SU-DHL-6 (cell line): ENCODE measurements around the gene THEM4.

Source experiments
- H2AFZ ChIP-seq: fragments of 200-600 bp; sonication (generic); 2 replicates; pipeline ENCODE4 v1.6.1; 2014; ENCODE audit warnings: low read depth, mild to moderate bottlenecking, moderate library complexity, mixed read lengths, antibody characterized with exemption, low read length; ENCODE audit not compliant: severe bottlenecking
- H3F3A ChIP-seq: fragments of 200-600 bp; shearing (Covaris generic); 2 replicates; pipeline ENCODE4 v1.6.0; 2016; ENCODE audit warnings: antibody characterized with exemption, mild to moderate bottlenecking; ENCODE audit not compliant: insufficient read depth
- H3K27ac ChIP-seq: fragments of 200-600 bp; sonication (generic); 2 replicates; pipeline ENCODE4 v1.5.1; 2016; ENCODE audit warnings: low read depth, mild to moderate bottlenecking, low read length, moderate library complexity, mixed read lengths
- H3K27me3 ChIP-seq: fragments of 200-600 bp; sonication (generic), shearing (Covaris generic); 2 replicates; pipeline ENCODE4 v1.6.0; 2014; ENCODE audit warnings: mild to moderate bottlenecking, low read length
- H3K36me3 ChIP-seq: fragments of 200-600 bp; sonication (generic); 2 replicates; pipeline ENCODE4 v1.6.1; 2014; ENCODE audit warnings: mild to moderate bottlenecking, low read length, mixed read lengths
- H3K4me2 ChIP-seq: fragments of 300-600, 200-600 bp; shearing (Covaris generic), sonication (generic); 2 replicates; pipeline ENCODE4 v1.6.0; 2014; ENCODE audit warnings: low read length, low read depth, mild to moderate bottlenecking; ENCODE audit not compliant: poor library complexity, severe bottlenecking
- H3K4me3 ChIP-seq: fragments of 200-600 bp; sonication (generic); 2 replicates; pipeline ENCODE4 v1.5.1; 2014; ENCODE audit warnings: antibody characterized with exemption, low read length, mild to moderate bottlenecking, mixed read lengths; ENCODE audit not compliant: insufficient read depth, poor library complexity, severe bottlenecking
- H3K79me2 ChIP-seq: fragments of 200-600 bp; sonication (generic); 2 replicates; pipeline ENCODE4 v1.6.1; 2014; ENCODE audit warnings: mild to moderate bottlenecking, low read length, moderate library complexity; ENCODE audit not compliant: insufficient read depth
- H3K9ac ChIP-seq: fragments of 200-600 bp; sonication (generic); 2 replicates; pipeline ENCODE4 v1.7.0; 2014; ENCODE audit warnings: mild to moderate bottlenecking, low read length
- H3K9me2 ChIP-seq: fragments of 200-600 bp; sonication (generic); replicated peaks from 2 replicates; pipeline ENCODE4 v1.6.1; 2014; ENCODE audit warnings: low read length; ENCODE audit not compliant: insufficient read depth
- H3K9me3 ChIP-seq: fragments of 200-600 bp; sonication (generic); 2 replicates; pipeline ENCODE4 v1.6.1; 2014; ENCODE audit warnings: low read length, mixed read lengths; ENCODE audit not compliant: insufficient read depth
- H4K20me1 ChIP-seq: fragments of 200-600 bp; sonication (generic); 2 replicates; pipeline ENCODE4 v1.6.1; 2014; ENCODE audit warnings: low read depth, mild to moderate bottlenecking, antibody characterized with exemption, low read length, moderate library complexity, mixed read lengths
- EZH2phosphoT487 ChIP-seq: fragments of 200-600 bp; sonication (generic), shearing (Covaris generic); conservative IDR thresholded peaks from 2 replicates; pipeline ENCODE4 v1.6.1; 2018; ENCODE audit warnings: mild to moderate bottlenecking, antibody characterized with exemption, low read length, moderate library complexity, mixed read lengths
- TF ChIP-seq, protein P1 (sequence below): fragments of 200-600 bp; sonication (generic); IDR thresholded peaks from one replicate; pipeline ENCODE4 v1.5.1; 2017; ENCODE audit warnings: antibody characterized with exemption, mild to moderate bottlenecking, low read length, moderate library complexity; ENCODE audit not compliant: insufficient read depth, poor library complexity, severe bottlenecking

The THEM4 gene

GRCh38 chr1:151831256-151831591 lies 78.1 kb downstream of the THEM4 start:
- H3K9ac ChIP-seq: no peak overlapping the region
- H4K20me1 ChIP-seq: no peaks in the 10 kb centered on the region
- H3K4me3 ChIP-seq: no peak overlapping the region
- no peaks in the 10 kb centered on the region for H3K79me2 ChIP-seq
- no peak overlapping the region for H2AFZ ChIP-seq
- H3K36me3 ChIP-seq: no peaks in the 10 kb centered on the region
- H3K9me3 ChIP-seq: no peaks in the 10 kb centered on the region
- no peaks in the 10 kb centered on the region for H3K9me2 ChIP-seq
- TF ChIP-seq, protein P1, sequence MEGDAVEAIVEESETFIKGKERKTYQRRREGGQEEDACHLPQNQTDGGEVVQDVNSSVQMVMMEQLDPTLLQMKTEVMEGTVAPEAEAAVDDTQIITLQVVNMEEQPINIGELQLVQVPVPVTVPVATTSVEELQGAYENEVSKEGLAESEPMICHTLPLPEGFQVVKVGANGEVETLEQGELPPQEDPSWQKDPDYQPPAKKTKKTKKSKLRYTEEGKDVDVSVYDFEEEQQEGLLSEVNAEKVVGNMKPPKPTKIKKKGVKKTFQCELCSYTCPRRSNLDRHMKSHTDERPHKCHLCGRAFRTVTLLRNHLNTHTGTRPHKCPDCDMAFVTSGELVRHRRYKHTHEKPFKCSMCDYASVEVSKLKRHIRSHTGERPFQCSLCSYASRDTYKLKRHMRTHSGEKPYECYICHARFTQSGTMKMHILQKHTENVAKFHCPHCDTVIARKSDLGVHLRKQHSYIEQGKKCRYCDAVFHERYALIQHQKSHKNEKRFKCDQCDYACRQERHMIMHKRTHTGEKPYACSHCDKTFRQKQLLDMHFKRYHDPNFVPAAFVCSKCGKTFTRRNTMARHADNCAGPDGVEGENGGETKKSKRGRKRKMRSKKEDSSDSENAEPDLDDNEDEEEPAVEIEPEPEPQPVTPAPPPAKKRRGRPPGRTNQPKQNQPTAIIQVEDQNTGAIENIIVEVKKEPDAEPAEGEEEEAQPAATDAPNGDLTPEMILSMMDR: no peak
- no peak for TF ChIP-seq EZH2phosphoT487
- no peak overlapping the region for H3K27ac ChIP-seq
- no peaks in the 10 kb centered on the region for H3K27me3 ChIP-seq
- no peaks in the 10 kb centered on the region for H3F3A ChIP-seq
- H3K4me2 ChIP-seq: no peak overlapping the region

- Histone ChIP-seq H3K27ac (no peak overlapping the region), H3K9me3 (no peaks in the 10 kb centered on the region), H3K4me3 (no peak overlapping the region), H2AFZ (no peak overlapping the region), H3K79me2 (no peaks in the 10 kb centered on the region), H4K20me1 (no peaks in the 10 kb centered on the region), H3K36me3 (no peaks in the 10 kb centered on the region), H3K9me2 (no peaks in the 10 kb centered on the region), H3K4me2 (no peak overlapping the region), H3K9ac (no peak overlapping the region), H3F3A (no peaks in the 10 kb centered on the region), H3K27me3 (no peaks in the 10 kb centered on the region)
- TF ChIP-seq, protein P1: no peak
- TF ChIP-seq EZH2phosphoT487: no peak
Measured at GRCh38 chr1:151830055-151830454, 79.3 kb downstream of the THEM4 start.

DNA sequence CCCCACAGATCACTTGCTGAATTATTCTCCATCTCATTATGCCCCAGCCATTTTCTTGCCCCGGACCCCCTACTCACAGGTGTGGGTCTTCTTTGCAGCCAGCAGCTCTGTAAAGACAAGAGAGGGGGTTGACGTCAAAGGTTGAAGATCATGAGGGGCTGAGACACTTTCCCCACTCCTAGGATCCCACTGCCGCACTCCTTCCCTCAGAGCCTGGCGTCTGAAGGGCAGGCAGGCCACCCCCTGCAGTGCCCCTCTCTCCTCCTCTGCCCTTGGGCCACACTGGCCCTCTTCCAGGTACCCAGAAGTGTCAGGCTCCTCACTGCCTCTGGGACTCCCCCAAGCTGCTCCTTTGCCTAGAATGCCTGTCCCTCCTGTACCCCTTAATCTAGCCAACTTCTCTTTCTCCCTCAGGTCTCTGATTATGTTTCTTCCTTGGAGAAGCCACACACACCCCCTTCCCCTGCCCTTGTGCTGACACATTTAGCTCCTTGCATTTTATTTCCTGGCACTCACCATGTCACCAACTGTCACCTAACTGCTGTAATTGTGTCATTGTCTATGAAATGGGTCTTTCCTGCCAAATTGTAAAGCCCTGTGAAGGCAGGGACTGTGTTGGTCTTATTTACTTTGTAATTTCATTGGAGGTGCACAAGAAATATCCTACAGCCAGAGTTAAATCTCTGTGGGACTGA lies 79.8 kb downstream of the THEM4 start:
- no peak overlapping the region for H3K27ac ChIP-seq
- no peak for TF ChIP-seq EZH2phosphoT487
- TF ChIP-seq, protein P1: no peak

More for the DNA sequence above, 79.8 kb downstream of the THEM4 start:
- Histone ChIP-seq H3K27me3 (no peaks in the 10 kb centered on the region), H2AFZ (no peak overlapping the region), H3K36me3 (no peaks in the 10 kb centered on the region), H3F3A (no peaks in the 10 kb centered on the region), H3K9me3 (no peaks in the 10 kb centered on the region), H3K4me3 (no peak overlapping the region), H3K9me2 (no peaks in the 10 kb centered on the region), H3K9ac (no peak overlapping the region), H3K79me2 (no peaks in the 10 kb centered on the region), H3K4me2 (no peak overlapping the region), H4K20me1 (no peaks in the 10 kb centered on the region)
